ENCODE measurements around the gene CDC14B. TPM values are rescaled to one million over a fixed set of nuclear protein-coding genes. Genes with fewer than 3 reads are reported as not detected.

Gene CDC14B
- total RNA-seq (2014; rRNA removed) (10.5 and 11.4 TPM in 2 replicates), Bru-seq, nascent RNA (percentile 68 among the genes with signal in this experiment), BruChase-seq, experiment 1, labeled RNA remaining after a 6-hour chase (percentile 69 among the genes with signal in this experiment), BruChase-seq, experiment 2, labeled RNA remaining after a 2-hour chase (percentile 76 among the genes with signal in this experiment)
- long read RNA-seq, full-length matches to known transcripts = 18 of 40 reads
- long read RNA-seq, partial matches to known transcripts = 4 of 40 reads
- long read RNA-seq, other reads (novel, unspliced or antisense) = 18 of 40 reads

DNA sequence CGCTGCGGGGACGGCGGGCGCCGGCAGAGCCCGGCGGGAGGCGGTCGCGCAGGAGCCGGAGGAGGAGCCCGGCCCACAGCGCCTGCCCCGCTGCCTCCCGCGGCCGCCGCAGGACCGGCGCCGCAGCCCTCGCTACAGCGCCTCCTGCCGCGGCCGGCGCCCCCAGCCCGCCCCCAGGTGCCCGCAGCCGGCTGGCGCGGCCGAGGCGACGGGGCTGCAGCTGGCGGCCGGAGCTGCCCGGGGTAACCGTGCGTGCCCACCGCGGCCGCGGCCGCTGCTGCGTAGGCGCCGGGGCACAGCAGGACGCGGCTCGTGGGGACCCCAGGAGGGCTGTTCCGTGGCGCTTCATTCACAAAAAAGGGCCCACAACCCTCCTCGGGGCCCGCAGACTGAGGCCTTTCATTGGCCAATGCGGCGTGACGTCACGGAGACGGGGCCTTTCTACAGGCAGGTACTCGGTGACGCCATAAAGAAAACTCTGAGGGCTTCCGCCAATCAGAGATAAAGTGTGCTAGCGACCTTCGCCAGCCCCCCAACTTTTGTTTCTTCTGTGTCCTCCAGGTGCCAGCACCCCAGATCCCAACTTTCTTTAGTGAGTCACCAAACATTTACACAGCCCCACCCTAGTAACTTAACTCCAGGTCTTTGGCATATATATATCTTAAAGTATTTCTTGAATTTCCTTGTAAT lies at the start of gene CDC14B:
Gene CDC14B, minus strand, starts transcription at position 353 of the 690 bp plus-strand sequence. CDS start 465 bp downstream, outside the sequence.
- POLR2A ChIA-PET (ENCODE audit: unreplicated experiment) = no interaction called here
- DNase-seq (peak; percentile 86), ATAC-seq (peak; percentile 77)
- H3K36me3 ChIP-seq (ENCODE audit: low read depth, low read length) = no peaks in the 10 kb centered on the region
- BruUV-seq (replicated peaks) = no TSS peak
- peak within 1 kb of the TSS; percentile 94 for H2AFZ ChIP-seq (ENCODE audit: low read length)
- TF ChIP-seq EZH2 (IDR thresholded peaks at IDR 0.05; ENCODE audit: low read length, unreplicated experiment) = no peak
- TF ChIP-seq EZH2phosphoT487 (IDR thresholded peaks at IDR 0.05; ENCODE audit: borderline replicate concordance, low read length) = no peak
- no peak for TF ChIP-seq CTCF (conservative IDR thresholded peaks at IDR 0.05; ENCODE audit: low read depth, low read length)
- CTCF ChIA-PET = no interaction called here
- no peaks in the 10 kb centered on the region for H3K9me3 ChIP-seq (ENCODE audit: low read length)
- peaks cover 23% of the 10 kb centered on the region for H3K4me1 ChIP-seq (ENCODE audit: insufficient read depth, low read length)
- H4K20me1 ChIP-seq (ENCODE audit: low read length) = peaks cover 5% of the 10 kb centered on the region; the same call in 1 of the 2 replicates
- peak within 1 kb of the TSS; percentile 32 for H3K27ac ChIP-seq (ENCODE audit: low read length)
- intact Hi-C loops (cut with micrococcal nuclease) = loop anchor here (5.0 kb wide), 1 partner anchor 52 kb away; no protein-coding TSS in a partner anchor
- H3K9me2 ChIP-seq (replicated peaks; ENCODE audit: low read length) = no peaks in the 10 kb centered on the region
- H3K27me3 ChIP-seq (ENCODE audit: low read length) = no peaks in the 10 kb centered on the region
- H3K4me3 ChIP-seq (ENCODE audit: low read length) = peak within 1 kb of the TSS; percentile 74
- peak within 1 kb of the TSS; percentile 89 for H3K4me2 ChIP-seq (ENCODE audit: low read length)
- peak within 1 kb of the TSS; percentile 55 for H3K9ac ChIP-seq (ENCODE audit: low read length)
- peaks cover 44% of the 10 kb centered on the region for H3K79me2 ChIP-seq (ENCODE audit: low read length)
- H3F3A ChIP-seq (ENCODE audit: low read length, unreplicated experiment) = no peaks in the 10 kb centered on the region

DNA sequence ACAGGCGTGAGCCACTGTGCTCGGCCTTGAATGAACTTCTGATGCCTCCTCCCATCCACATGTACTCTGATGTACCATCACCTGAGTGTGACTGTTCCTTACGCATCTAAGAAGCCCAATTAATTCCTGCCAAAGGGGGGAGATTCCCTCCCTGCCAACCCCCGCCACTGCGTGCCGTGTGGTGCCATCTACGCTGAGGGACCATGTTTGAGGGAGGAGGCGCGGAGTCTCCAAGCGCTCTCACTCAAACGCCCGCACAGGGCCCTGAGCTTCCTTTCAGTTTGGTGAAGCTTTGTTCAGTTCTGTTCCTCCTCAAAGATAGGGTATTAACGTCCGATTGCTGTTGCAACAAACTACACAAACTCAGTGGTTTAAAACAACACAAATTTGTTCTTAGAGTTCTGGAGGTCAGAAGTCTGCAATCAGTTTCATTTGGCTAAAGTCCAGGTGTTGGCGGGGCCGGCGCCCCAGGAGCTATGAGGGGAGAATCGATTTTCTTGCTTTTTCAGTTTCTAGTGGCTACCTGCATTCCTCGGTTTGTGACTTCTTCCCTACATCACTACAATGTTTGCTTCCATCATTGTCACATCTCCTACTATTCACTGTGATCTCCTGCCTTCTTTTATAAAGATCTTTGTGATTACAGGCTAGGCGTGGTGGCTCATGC lies 49.4 kb upstream of the CDC14B start:
- CTCF ChIA-PET = interaction anchor here (0.6 kb wide), 1 partner anchor 341 kb away, joined by 5 read pairs; no protein-coding TSS in a partner anchor
- no peak for ATAC-seq
- no peaks in the 10 kb centered on the region for H3K9me3 ChIP-seq (ENCODE audit: low read length)

More for the DNA sequence above, 49.4 kb upstream of the CDC14B start:
- Histone ChIP-seq H3K36me3 (ENCODE audit: low read depth, low read length) (no peaks in the 10 kb centered on the region), H3K4me1 (ENCODE audit: insufficient read depth, low read length) (peaks cover under 1% of the 10 kb centered on the region; the same call in 1 of the 2 replicates), H3K4me2 (ENCODE audit: low read length) (no peak overlapping the region), H4K20me1 (ENCODE audit: low read length) (no peaks in the 10 kb centered on the region), H2AFZ (ENCODE audit: low read length) (no peak overlapping the region), H3F3A (ENCODE audit: low read length, unreplicated experiment) (no peaks in the 10 kb centered on the region), H3K27me3 (ENCODE audit: low read length) (no peaks in the 10 kb centered on the region), H3K9ac (ENCODE audit: low read length) (no peak overlapping the region), H3K27ac (ENCODE audit: low read length) (no peak overlapping the region), H3K9me2 (replicated peaks; ENCODE audit: low read length) (no peaks in the 10 kb centered on the region), H3K79me2 (ENCODE audit: low read length) (no peaks in the 10 kb centered on the region), H3K4me3 (ENCODE audit: low read length) (no peak overlapping the region)
- BruUV-seq (replicated peaks) = no TSS peak
- intact Hi-C loops (cut with micrococcal nuclease) = loop anchor here (5.0 to 10.0 kb wide), 3 partner anchors 217 to 434 kb away; partner anchors contain the start of gene HABP4
- no peak for TF ChIP-seq EZH2 (IDR thresholded peaks at IDR 0.05; ENCODE audit: low read length, unreplicated experiment)
- TF ChIP-seq CTCF (conservative IDR thresholded peaks at IDR 0.05; ENCODE audit: low read depth, low read length) = no peak
- TF ChIP-seq EZH2phosphoT487 (IDR thresholded peaks at IDR 0.05; ENCODE audit: borderline replicate concordance, low read length) = no peak
- DNase-seq = no peak
- POLR2A ChIA-PET (ENCODE audit: unreplicated experiment) = no interaction called here

Measured in PC-3 (cell line).